SIG-M5 (cell line): ENCODE data around the gene TIMM17A.
"Not testable (repeated sequence)": the region's sequence is repeated elsewhere in the genome, so short reads cannot be mapped to it uniquely, and the experiment has no call there.

Experiments
- DNase-seq: peaks from one replicate; lab custom pipeline; 2025; lab: John Stamatoyannopoulos, UW

The TIMM17A gene

DNA sequence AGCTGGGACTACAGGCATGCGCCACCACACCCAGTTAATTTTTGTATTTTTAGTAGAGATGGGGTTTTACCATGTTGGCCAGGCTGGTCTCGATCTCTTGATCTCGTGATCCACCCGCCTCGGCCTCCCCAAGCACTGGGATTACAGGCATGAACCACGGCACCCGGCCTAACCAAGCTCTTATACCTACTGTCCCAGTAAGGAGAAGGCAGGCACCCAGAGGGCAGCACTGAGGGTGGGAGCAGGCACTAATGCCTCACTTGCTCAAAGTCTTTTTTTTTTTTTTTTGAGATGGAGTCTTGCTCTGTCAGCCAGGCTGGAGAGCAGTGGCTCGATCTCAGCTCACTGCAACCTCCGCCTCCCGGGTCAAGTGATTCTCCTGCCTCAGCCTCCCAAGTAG is 15.0 kb upstream of the TIMM17A start:
- DNase-seq = not testable (repeated sequence)

GRCh38 chr1:201941420-201942128 is 13.7 kb upstream of the TIMM17A start:
- no peak for DNase-seq

DNA sequence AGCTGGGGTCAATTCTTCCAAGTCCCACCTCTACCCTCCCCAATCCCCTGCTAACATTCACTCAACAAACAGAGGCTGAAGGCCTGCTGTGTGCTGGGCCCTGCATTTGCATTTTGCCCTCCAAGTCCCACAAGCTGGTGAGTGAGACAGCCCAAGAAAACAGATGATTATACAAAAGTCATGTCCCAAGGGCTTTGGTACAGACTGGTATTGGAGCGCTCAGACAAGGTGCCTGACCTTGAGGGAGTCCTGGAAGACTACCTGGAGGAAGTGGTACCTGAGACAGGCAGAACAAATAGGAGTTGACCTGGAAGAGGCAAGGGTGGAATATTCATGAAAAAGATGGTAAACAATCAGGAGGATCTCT is 13.2 kb upstream of the TIMM17A start:
- no peak for DNase-seq

- no peak for DNase-seq
These were observed 11.3 kb upstream of the TIMM17A start for GRCh38 chr1:201944002-201944401.

DNA sequence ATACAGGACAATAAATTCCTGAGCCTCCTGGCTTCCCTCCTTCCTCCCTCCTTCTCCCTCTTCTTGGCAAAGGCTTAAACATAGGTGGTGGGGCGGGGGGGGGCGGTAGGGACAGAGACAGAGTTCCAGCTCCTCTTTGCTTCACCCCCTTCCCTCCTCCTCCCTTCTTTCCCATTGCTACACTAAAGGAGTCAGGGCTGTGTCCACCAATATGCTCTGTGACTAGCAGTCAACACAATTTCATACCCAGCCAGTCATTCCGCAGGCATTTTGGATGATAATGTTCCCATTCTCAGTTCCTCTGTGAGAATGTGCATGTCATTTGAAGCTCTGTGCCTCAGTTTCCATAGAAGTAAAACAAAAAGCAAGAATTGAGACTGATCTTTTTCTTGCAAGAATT is 10.7 kb upstream of the TIMM17A start:
- DNase-seq = no peak

DNA sequence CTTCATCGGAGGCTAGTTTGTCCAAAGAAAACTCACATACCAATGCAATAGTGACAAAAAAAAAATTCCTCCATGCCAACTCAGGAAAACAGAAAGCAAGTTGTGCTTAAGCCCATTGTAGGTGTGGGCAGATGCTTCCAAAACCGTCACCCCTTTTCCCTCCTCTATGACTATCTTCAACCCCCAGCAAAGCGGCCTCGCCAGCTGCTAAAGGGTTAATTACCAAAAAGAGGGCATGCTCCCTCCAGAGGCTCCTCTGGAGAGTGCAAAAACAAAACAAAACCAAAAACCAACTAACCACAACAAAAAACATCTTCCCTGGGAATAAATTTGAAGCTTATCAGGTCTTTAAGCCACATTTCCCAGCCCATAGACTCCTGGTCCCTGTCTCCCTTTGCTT is 10.1 kb upstream of the TIMM17A start:
- DNase-seq = no peak

DNA sequence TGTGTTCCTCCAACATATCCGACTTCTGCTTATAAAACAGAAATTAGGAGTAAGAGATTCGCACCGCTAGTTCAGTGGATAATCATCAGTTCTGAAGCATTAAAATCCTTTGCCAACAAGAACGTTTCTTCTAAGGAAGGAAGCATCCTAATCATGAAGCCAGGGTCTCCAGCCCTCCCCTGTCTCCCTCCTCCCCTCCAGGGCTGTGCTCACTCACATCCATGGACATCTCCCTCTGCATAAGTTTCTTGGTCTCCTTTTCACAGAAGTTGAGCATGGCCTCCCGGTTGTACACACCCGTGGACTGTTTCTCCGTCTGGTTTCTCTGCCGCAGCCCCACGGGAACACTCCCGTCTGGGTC is 9.5 kb upstream of the TIMM17A start:
- no peak for DNase-seq

- DNase-seq = no peak
These were observed 8.9 kb upstream of the TIMM17A start, which contains the start of gene LMOD1 for GRCh38 chr1:201946224-201946908. LMOD1 (minus strand) TSS chr1:201946548; CDS start chr1:201946340, 208 bp downstream.

GRCh38 chr1:201947697-201948008 is 7.7 kb upstream of the TIMM17A start:
- DNase-seq = no peak

- DNase-seq = no peak
These were observed 5.8 kb upstream of the TIMM17A start for GRCh38 chr1:201949491-201949890.

GRCh38 chr1:201954263-201955008 is 867 bp upstream of the TIMM17A start:
- no peak for DNase-seq

- no peak for DNase-seq
These were observed 433 bp downstream of the TIMM17A start for GRCh38 chr1:201955729-201956143.

- no peak for DNase-seq
These were observed 3.0 kb downstream of the TIMM17A start for GRCh38 chr1:201958348-201958747.

DNA sequence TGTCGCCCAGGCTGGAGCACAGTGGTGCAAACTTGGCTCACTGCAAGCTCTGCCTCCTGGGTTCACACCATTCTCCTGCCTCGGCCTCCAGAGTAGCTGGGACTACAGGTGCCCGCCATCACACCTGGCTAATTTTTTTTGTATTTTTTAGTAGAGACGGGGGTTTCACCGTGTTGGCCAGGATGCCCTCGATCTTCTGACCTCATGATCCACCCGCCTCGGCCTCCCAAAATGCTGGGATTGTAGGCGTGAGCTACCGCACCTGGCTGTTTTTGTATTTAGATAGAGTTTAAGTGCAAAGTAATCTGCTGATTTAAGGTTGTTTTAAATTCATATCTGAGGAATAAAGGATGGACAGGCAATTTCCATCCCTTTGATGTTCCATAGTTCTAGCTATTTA is 7.1 kb downstream of the TIMM17A start:
- not testable (repeated sequence) for DNase-seq

DNA sequence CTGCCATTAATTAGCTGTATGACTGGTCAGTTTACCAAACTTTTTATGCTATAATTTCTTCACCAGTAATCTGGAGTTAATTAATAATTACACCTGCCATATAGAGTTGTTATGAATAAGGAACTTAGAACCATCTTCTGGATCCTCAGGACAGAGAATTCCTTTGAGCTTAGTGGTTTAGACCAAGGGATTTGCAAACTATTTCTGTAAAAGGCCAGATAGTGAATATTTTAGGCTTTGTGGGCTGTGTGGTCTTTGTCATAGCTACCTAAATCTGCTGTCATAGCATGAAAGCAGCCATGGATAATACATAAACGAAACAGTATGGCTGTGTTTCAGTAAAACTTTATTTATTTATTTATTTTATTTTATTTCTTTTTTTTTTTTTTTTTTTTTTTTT is 9.0 kb downstream of the TIMM17A start:
- DNase-seq = no peak

DNA sequence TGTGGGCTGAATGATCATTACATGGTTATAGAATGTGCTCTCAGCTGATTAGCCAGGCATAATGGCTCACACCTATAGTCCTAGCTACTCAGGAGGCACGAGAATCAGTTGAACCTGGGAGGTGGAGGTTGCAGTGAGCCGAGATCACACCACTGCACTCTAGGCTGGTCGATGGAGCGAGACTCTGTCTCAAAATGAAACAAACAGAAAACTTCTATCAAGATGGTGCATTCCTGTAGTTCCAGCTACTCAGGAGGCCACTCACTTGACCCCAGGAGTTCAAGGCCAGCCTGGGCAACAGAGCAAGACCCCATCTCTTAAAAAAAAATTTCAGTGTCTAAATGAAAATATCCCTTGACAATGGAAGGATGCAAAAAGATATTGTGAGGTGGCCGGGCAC is 10.9 kb downstream of the TIMM17A start:
- DNase-seq = no peak

DNA sequence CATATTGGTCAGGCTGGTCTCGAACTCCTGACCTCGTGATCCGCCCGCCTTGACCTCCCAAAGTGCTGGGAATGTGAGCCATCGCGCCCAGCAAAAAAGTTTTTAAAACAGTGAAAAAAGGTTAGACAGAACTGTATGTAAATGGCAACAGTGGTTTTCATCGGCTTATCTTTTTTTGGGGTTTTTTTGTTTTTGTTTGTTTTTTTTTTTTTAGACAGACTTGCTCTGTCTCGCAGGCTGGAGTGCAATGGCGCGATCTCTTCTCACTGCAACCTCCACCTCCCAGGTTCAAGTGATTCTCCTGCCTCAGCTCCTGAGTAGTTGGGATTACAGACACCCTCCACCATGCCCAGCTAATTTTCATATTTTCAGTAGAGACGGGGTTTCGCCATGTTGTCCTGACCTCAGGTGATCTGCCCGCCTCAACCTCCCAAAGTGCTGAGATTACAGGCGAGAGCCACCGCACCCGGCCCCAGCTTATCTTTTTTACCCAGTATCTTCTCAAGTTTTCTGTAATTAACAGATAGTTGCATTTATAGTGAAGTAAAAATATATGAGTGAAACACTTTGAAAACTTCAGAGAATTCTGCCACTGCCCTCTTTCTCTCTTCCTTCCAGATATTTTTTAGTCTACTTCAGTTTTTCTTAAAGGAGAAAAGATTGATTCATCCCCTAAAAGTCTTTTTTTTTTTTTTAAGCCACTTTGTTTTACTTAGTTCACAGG is 13.1 kb downstream of the TIMM17A start:
- no peak for DNase-seq

DNA sequence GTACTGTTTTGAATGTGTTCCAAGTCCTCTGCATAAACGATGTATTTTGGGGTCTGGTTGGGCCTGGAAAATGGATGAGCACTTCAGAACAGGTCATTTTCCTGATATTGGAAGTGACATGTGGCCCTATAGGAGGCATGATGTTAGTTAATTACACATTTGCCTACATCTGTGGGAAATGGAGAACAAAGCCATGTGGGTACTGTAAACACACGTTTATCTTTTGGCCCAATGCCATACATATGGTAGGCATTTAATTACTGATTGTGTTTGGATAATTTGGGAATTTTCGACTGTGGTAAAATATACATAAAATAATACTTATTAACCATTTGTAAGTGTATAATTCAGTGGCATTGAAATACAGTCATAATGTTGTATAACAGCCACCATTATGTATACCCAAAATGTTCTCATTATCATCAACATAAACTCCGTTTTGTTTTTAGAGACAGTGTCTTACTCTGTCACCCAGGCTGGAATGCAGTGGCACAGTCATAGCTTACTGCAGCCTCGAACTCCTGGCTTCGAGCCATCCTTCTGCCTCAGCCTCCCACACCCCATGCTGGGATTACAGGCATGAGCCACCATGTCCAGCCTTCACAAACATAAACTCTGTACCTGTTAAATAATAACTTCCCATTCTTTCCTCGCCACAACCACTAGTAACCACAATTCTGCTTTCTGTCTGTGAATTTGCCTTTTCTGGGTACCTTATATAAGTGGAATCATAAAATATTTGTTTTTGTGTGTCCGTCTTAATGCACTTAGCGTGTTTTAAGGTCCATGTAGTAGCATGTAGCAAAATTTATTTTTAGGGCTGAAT is 15.2 kb downstream of the TIMM17A start:
- no peak for DNase-seq

GRCh38 chr1:201982082-201982622 is 26.8 kb downstream of the TIMM17A start:
- no peak for DNase-seq

- DNase-seq = peak; percentile 24
These were observed 27.5 kb downstream of the TIMM17A start, which contains the start of gene RNPEP for GRCh38 chr1:201982623-201983379. RNPEP (plus strand) TSS chr1:201982648; CDS start chr1:201982667, 19 bp downstream.
